ENCODE measurements around the gene TFIP11.

DNA sequence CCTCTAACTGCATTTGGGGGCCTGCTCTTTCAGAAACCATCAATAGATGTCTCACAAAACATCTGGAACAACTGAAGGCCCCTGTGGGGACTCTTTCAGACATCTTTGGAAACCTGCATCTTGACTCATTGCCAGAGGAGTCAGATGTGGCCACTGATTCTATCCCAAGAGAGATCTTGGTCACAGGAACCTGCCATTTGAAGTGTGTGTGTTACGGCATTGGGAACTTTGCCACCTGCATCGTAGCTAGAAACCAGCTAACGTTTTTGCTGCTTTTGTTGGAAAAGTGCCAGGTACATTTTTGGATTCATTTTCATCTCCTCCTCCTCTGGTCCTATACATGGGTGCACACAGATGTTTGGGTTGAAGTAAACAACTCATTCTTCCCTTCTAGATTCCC is 24.3 kb downstream of the TFIP11 start:
- TF ChIP-seq EZH2 (IDR thresholded peaks at IDR 0.05) (no peak), POLR2AphosphoS5 (IDR thresholded peaks at IDR 0.05; ENCODE audit: borderline replicate concordance, low read depth, low read length) (no peak), FOXP2 (optimal IDR thresholded peaks at IDR 0.05; ENCODE audit: control extremely low read depth, extremely low read length, insufficient read depth) (no peak)

All from SK-N-MC (cell line).